ENCODE data around the gene ZNHIT1. TPM values are rescaled to one million over a fixed set of nuclear protein-coding genes. Genes with fewer than 3 reads are reported as not detected.

ZNHIT1 gene
- polyA plus RNA-seq, 3 donors = 29.3 to 109 (median 74.9) TPM

GRCh38 chr7:101177644-101178043, 40.3 kb upstream of the ZNHIT1 start:
- Histone ChIP-seq H3K27me3 (ENCODE audit: control insufficient read depth in 2 of 2, insufficient read depth in 2 of 2, low read length in 2 of 2) (peaks cover 67 to 95% of the 10 kb centered on the region in 2 donors), H3K9ac (ENCODE audit: insufficient read depth, low read length, poor library complexity, severe bottlenecking) (no peak overlapping the region), H3K79me2 (ENCODE audit: insufficient read depth, low read length) (no peaks in the 10 kb centered on the region), H2AFZ (ENCODE audit: insufficient read depth, low read depth, low read length, poor library complexity, severe bottlenecking) (no peak overlapping the region), H4K20me1 (ENCODE audit: insufficient read depth, low read length) (no peaks in the 10 kb centered on the region), H3K27ac (ENCODE audit: low read depth in 1 of 2, low read length in 2 of 2) (no peak overlapping the region), H3K4me3 (replicated peaks in 1 of 3; ENCODE audit: low read depth in 2 of 3, low read length in 3 of 3) (no peak overlapping the region), H3K36me3 (replicated peaks in 1 of 2; ENCODE audit: control insufficient read depth in 1 of 2, insufficient read depth in 2 of 2, low read length in 2 of 2) (no peaks in the 10 kb centered on the region), H3K4me2 (replicated peaks; ENCODE audit: extremely low read depth, low read length, poor library complexity, severe bottlenecking) (no peak overlapping the region), H3K9me3 (replicated peaks in 1 of 2; ENCODE audit: control insufficient read depth in 1 of 2, insufficient read depth in 1 of 2, low read length in 2 of 2) (peaks cover 5 to 35% of the 10 kb centered on the region in 2 donors), H3K4me1 (ENCODE audit: control insufficient read depth in 1 of 2, insufficient read depth in 2 of 2, low read length in 2 of 2) (peaks cover 16% of the 10 kb centered on the region in 2 donors)
- Mint-ChIP-seq H3K27me3 (ENCODE audit: low read depth in 3 of 3) (peaks cover 93 to 100% (median 98%) of the 10 kb centered on the region in 3 donors), H3K9me3 (peaks cover 9 to 41% (median 24%) of the 10 kb centered on the region in 7 donors), H3K4me3 (peak overlapping the region in 1 of 2 donors; percentile 76), H3K27ac (no peak overlapping the region), H3K4me1 (peaks cover 24% of the 10 kb centered on the region), H3K36me3 (peaks cover 5 to 12% of the 10 kb centered on the region in 2 donors)
- WGBS (ENCODE audit: insufficient coverage) = 90% methylated on average over 2 of the region's 2 CpGs
- intact Hi-C loops (cut with micrococcal nuclease) = no loop called here
- TF ChIP-seq CTCF (IDR thresholded peaks at IDR 0.05) = no peak
- DNase-seq = no peak

DNA sequence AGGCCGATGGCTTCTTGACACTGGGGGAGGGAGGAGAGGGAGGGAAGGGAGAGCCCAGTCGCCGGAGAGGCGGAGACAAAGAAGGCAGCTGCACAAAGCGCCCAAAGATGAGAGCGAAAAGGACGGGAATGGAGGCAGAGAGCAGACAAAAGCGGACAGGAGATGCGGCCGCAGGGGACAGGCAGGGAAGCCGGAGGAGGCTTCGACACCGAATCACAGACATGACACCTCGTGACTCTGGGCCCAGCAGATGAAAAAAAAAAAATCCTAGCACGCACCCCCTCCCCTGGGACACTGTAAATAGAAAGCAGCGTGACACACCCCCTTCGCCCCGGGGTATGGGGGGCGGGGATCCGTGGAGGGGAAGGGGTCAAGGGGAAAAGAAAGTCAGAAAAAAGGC, 38.8 kb upstream of the ZNHIT1 start:
- Mint-ChIP-seq H3K4me1 (peaks cover 12% of the 10 kb centered on the region), H3K36me3 (peaks cover 2 to 6% of the 10 kb centered on the region in 2 donors), H3K4me3 (peak overlapping the region in 1 of 2 donors; percentile 76), H3K9me3 (peaks cover 4 to 29% (median 15%) of the 10 kb centered on the region in 7 donors), H3K27me3 (ENCODE audit: low read depth in 3 of 3) (peaks cover 80 to 89% (median 86%) of the 10 kb centered on the region in 3 donors), H3K27ac (no peak overlapping the region)
- Histone ChIP-seq H3K36me3 (replicated peaks in 1 of 2; ENCODE audit: control insufficient read depth in 1 of 2, insufficient read depth in 2 of 2, low read length in 2 of 2) (no peaks in the 10 kb centered on the region), H3K9me3 (replicated peaks in 1 of 2; ENCODE audit: control insufficient read depth in 1 of 2, insufficient read depth in 1 of 2, low read length in 2 of 2) (peaks cover under 1 to 22% of the 10 kb centered on the region in 2 donors), H3K27me3 (ENCODE audit: control insufficient read depth in 2 of 2, insufficient read depth in 2 of 2, low read length in 2 of 2) (peaks cover 56 to 83% of the 10 kb centered on the region in 2 donors), H2AFZ (ENCODE audit: insufficient read depth, low read depth, low read length, poor library complexity, severe bottlenecking) (no peak overlapping the region), H3K4me3 (replicated peaks in 1 of 3; ENCODE audit: low read depth in 2 of 3, low read length in 3 of 3) (no peak overlapping the region), H3K4me1 (ENCODE audit: control insufficient read depth in 1 of 2, insufficient read depth in 2 of 2, low read length in 2 of 2) (peaks cover 3 to 4% of the 10 kb centered on the region in 2 donors), H3K27ac (ENCODE audit: low read depth in 1 of 2, low read length in 2 of 2) (no peak overlapping the region), H3K9ac (ENCODE audit: insufficient read depth, low read length, poor library complexity, severe bottlenecking) (no peak overlapping the region), H3K79me2 (ENCODE audit: insufficient read depth, low read length) (no peaks in the 10 kb centered on the region), H3K4me2 (replicated peaks; ENCODE audit: extremely low read depth, low read length, poor library complexity, severe bottlenecking) (no peak overlapping the region), H4K20me1 (ENCODE audit: insufficient read depth, low read length) (no peaks in the 10 kb centered on the region)
- no peak for DNase-seq
- WGBS (ENCODE audit: insufficient coverage) = 2% methylated on average over 10 of the region's 20 CpGs
- intact Hi-C loops (cut with micrococcal nuclease) = no loop called here
- no peak for TF ChIP-seq CTCF (IDR thresholded peaks at IDR 0.05)

Measured in CD14-positive monocyte (primary cell).